ENCODE results near the gene IMMP2L. TPM values are rescaled to one million over a fixed set of nuclear protein-coding genes. Genes with fewer than 3 reads are reported as not detected.
"Not testable (repeated sequence)": the region's sequence is repeated elsewhere in the genome, so short reads cannot be mapped to it uniquely, and the experiment has no call there.

Gene IMMP2L
- total RNA-seq, 2 donors from 2014 or later = 10.5 to 17.4 TPM

GRCh38 chr7:111586711-111587409, 24.6 kb upstream of the IMMP2L start:
- intact Hi-C loops (cut with DNase I) = no loop called here
- Histone ChIP-seq H3K27me3 (no peaks in the 10 kb centered on the region), H3K9me3 (no peaks in the 10 kb centered on the region), H3K36me3 (replicated peaks in 1 of 2; ENCODE audit: insufficient read depth in 1 of 2, low read depth in 2 of 2) (no peaks in the 10 kb centered on the region), H3K4me3 (no peak overlapping the region), H3K27ac (no peak overlapping the region), H3K4me1 (no peaks in the 10 kb centered on the region)
- no peak for DNase-seq
- TF ChIP-seq CTCF (IDR thresholded peaks at IDR 0.05) = no peak
- TF ChIP-seq POLR2A (IDR thresholded peaks at IDR 0.05) = no peak
- no peak for ATAC-seq
- WGBS, 2 donors = 40 to 56% methylated on average over 4 of the region's 4 CpGs

- H3K4me3 ChIP-seq; H3K9me3 ChIP-seq; H3K36me3 ChIP-seq (replicated peaks in 1 of 2; ENCODE audit: insufficient read depth in 1 of 2, low read depth in 2 of 2); intact Hi-C loops (cut with DNase I); ATAC-seq; H3K4me1 ChIP-seq; H3K27ac ChIP-seq; DNase-seq; H3K27me3 ChIP-seq: not testable (repeated sequence)
- 91% methylated on average over 8 to 13 of the region's 40 CpGs for WGBS, 2 donors
Observed at GRCh38 chr7:111581784-111582488, 19.6 kb upstream of the IMMP2L start.

GRCh38 chr7:111581207-111581606, 18.9 kb upstream of the IMMP2L start:
- H3K27ac ChIP-seq; intact Hi-C loops (cut with DNase I); H3K27me3 ChIP-seq; H3K9me3 ChIP-seq; H3K4me3 ChIP-seq; H3K4me1 ChIP-seq; ATAC-seq; H3K36me3 ChIP-seq (replicated peaks in 1 of 2; ENCODE audit: insufficient read depth in 1 of 2, low read depth in 2 of 2); DNase-seq: not testable (repeated sequence)
- 69 to 71% methylated on average over 7 of the region's 7 CpGs for WGBS, 2 donors

- H3K27me3 ChIP-seq = no peaks in the 10 kb centered on the region
- no peak for ATAC-seq
- no peak for DNase-seq
- H3K27ac ChIP-seq = no peak overlapping the region
- no peaks in the 10 kb centered on the region for H3K4me1 ChIP-seq
- no peaks in the 10 kb centered on the region for H3K36me3 ChIP-seq (replicated peaks in 1 of 2; ENCODE audit: insufficient read depth in 1 of 2, low read depth in 2 of 2)
- H3K9me3 ChIP-seq = no peaks in the 10 kb centered on the region
- intact Hi-C loops (cut with DNase I) = no loop called here
- H3K4me3 ChIP-seq = no peak overlapping the region
- no peak for TF ChIP-seq CTCF (IDR thresholded peaks at IDR 0.05)
- TF ChIP-seq POLR2A (IDR thresholded peaks at IDR 0.05) = no peak
Observed at GRCh38 chr7:111578754-111579153, 16.5 kb upstream of the IMMP2L start.

GRCh38 chr7:111571720-111572119, 9.4 kb upstream of the IMMP2L start:
- no peaks in the 10 kb centered on the region for H3K36me3 ChIP-seq (replicated peaks in 1 of 2; ENCODE audit: insufficient read depth in 1 of 2, low read depth in 2 of 2)
- ATAC-seq (no peak), DNase-seq (no peak)
- WGBS, 2 donors = 87 to 92% methylated on average over 5 of the region's 5 CpGs
- H3K9me3 ChIP-seq = no peaks in the 10 kb centered on the region
- no peak overlapping the region for H3K27ac ChIP-seq
- TF ChIP-seq CTCF (IDR thresholded peaks at IDR 0.05) (no peak), POLR2A (IDR thresholded peaks at IDR 0.05) (no peak)
- H3K4me1 ChIP-seq = no peaks in the 10 kb centered on the region
- H3K27me3 ChIP-seq = no peaks in the 10 kb centered on the region
- H3K4me3 ChIP-seq = no peak overlapping the region
- intact Hi-C loops (cut with DNase I) = no loop called here

Data from body of pancreas (tissue), 4 donors.